Activated CD4-positive, alpha-beta T cell treated with anti-CD3 and anti-CD28 coated beads, Interleukin-2, amount 10 ng/mL, durations not matched to agents 7 days and 5 days (primary cell): ENCODE data around the gene CACNA1E. TPM values are rescaled to one million over a fixed set of nuclear protein-coding genes. Genes with fewer than 3 reads are reported as not detected.
"Not testable (repeated sequence)": the region's sequence is repeated elsewhere in the genome, so short reads cannot be mapped to it uniquely, and the experiment has no call there.

Experiments
- CTCF ChIA-PET: fragments of 350-600 bp; sonication (Branson Sonifier 250); formaldehyde crosslinking; loops from one replicate; lab custom pipeline; 2021; ENCODE audit warnings: antibody characterized with exemption; lab: Charles Lee
- POLR2A ChIA-PET: fragments of 350-600 bp; sonication (Branson Sonifier 250); formaldehyde crosslinking; loops from one replicate; lab custom pipeline; 2021; ENCODE audit warnings: antibody characterized with exemption; lab: Charles Lee
- DNase-seq: peaks from one replicate; pipeline ENCODE4 v3.0.0-alpha.2; 2020
- H3K27ac Mint-ChIP-seq: one replicate; pipeline ENCODE4 v1.8.0; 2021; ENCODE audit warnings: mild to moderate bottlenecking, moderate library complexity, mixed read lengths
- H3K27me3 Mint-ChIP-seq: one replicate; pipeline ENCODE4 v1.8.0; 2021; ENCODE audit warnings: mixed read lengths
- H3K36me3 Mint-ChIP-seq: one replicate; pipeline ENCODE4 v1.8.0; 2021; ENCODE audit warnings: low read depth, mixed read lengths
- H3K4me1 Mint-ChIP-seq: one replicate; pipeline ENCODE4 v1.8.0; 2021; ENCODE audit warnings: mixed read lengths
- H3K4me3 Mint-ChIP-seq: one replicate; pipeline ENCODE4 v1.8.0; 2021; ENCODE audit warnings: mild to moderate bottlenecking, moderate library complexity, mixed read lengths
- H3K9me3 Mint-ChIP-seq: one replicate; pipeline ENCODE4 v1.8.0; 2021; ENCODE audit warnings: mixed read lengths
- total RNA-seq, 2 experiments: library from RNA; stranded (reverse); gene quantifications; one replicate each; pipeline ENCODE4 v1.2.3, GENCODE V29; 2021

The CACNA1E gene
- total RNA-seq, 2 experiments from 2014 or later, result not detected

DNA sequence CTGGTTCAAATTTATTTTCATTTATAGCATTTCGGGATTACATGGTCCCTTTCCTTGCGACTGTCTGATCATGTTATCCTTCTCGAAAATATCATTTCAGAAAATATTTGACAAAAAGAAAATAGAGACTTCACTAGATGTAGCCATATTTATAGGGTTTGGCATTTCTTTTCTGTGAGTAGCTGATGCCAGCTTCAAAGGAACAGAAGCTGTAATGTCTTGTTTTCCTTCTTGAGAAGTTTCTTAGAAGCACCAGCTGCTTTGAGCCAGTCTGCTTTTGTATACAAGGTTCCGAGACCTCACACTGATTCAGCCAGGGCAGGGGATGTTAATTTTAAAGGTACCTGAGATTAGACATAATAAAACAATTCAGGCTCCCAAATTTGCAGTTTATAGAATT lies 329.9 kb downstream of the CACNA1E start:
- CTCF ChIA-PET, result interaction anchor here (1.3 kb wide), 1 partner anchor 19 kb away, joined by 3 read pairs; no protein-coding TSS in a partner anchor
- H3K27ac Mint-ChIP-seq, result no peak overlapping the region
- POLR2A ChIA-PET, result no interaction called here
- no peaks in the 10 kb centered on the region for H3K36me3 Mint-ChIP-seq
- H3K27me3 Mint-ChIP-seq, result peaks cover 6% of the 10 kb centered on the region
- H3K4me1 Mint-ChIP-seq, result no peaks in the 10 kb centered on the region
- no peaks in the 10 kb centered on the region for H3K9me3 Mint-ChIP-seq
- no peak for DNase-seq
- no peak overlapping the region for H3K4me3 Mint-ChIP-seq

DNA sequence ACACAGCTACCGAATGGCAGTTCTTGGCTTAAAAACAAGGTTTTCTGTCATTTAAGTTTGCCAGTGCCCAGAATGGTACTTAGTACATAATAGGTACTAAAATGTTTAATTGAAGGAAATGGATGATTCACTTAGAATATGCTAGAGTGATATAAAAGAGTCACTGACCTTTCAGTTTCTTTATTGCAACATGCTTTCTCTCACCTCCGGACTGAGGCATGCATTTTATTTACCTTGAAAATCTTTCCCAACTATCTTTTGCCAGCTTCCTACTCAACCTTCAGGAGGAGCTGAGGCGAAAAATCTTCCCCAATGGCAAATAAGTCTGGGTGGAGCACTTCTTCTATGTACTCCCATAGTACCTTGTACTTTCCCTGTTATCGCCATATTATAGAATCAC lies 333.3 kb downstream of the CACNA1E start:
- Mint-ChIP-seq H3K27me3 (peaks cover 6% of the 10 kb centered on the region), H3K27ac (no peak overlapping the region), H3K4me3 (no peak overlapping the region), H3K36me3 (no peaks in the 10 kb centered on the region), H3K4me1 (no peaks in the 10 kb centered on the region), H3K9me3 (no peaks in the 10 kb centered on the region)
- ChIA-PET POLR2A (no interaction called here), CTCF (interaction anchor here (0.8 kb wide), 1 partner anchor 11 kb away, joined by 3 read pairs; no protein-coding TSS in a partner anchor)
- no peak for DNase-seq

DNA sequence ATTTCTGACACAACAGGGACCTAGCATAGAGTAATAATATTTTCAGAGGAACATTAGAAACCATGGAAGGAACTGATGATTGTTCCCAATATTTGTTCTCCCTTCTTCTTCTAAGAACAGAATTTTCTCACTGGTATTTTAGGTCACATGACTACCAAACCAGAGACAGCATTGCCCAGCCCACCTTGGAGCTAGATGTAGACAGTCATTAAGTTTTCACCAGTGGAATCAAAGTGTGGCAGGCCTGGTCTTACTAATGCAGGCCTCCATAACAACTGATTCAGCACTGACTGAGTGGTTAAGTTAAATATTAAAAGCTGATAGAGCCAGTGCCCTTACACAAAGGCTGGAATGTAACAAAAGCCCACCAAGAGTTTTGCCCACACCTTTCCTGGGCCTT lies 333.8 kb downstream of the CACNA1E start:
- no peaks in the 10 kb centered on the region for H3K4me1 Mint-ChIP-seq
- H3K27me3 Mint-ChIP-seq, result peaks cover 5% of the 10 kb centered on the region
- no peak overlapping the region for H3K27ac Mint-ChIP-seq
- DNase-seq, result no peak
- no peaks in the 10 kb centered on the region for H3K36me3 Mint-ChIP-seq
- ChIA-PET CTCF (interaction anchor here (0.8 kb wide), 1 partner anchor 11 kb away, joined by 3 read pairs; no protein-coding TSS in a partner anchor), POLR2A (interaction anchor here (0.6 kb wide), 1 partner anchor 268 kb away, joined by 3 read pairs; no protein-coding TSS in a partner anchor)
- no peaks in the 10 kb centered on the region for H3K9me3 Mint-ChIP-seq
- no peak overlapping the region for H3K4me3 Mint-ChIP-seq

DNA sequence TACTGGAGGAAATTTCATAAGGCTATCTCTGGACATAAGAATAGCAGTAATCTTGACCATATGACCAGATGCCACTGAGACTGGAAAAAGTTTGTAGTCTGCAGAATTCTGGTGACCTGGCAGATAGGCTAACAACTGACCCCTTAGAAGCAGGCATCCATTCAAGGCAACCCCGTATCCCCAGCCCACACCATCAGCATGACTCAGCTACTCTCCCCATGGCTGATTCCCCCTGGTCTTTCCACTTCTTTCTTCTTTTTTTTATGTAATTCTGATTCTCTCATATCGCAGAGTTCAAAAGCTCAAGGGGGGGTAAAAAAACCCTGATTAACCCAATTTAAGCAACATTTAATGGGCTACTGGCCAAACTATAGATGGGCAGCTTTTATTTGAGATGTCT lies 335.1 kb downstream of the CACNA1E start:
- ChIA-PET CTCF (no interaction called here), POLR2A (no interaction called here)
- Mint-ChIP-seq H3K27ac (no peak overlapping the region), H3K27me3 (peaks cover 7% of the 10 kb centered on the region), H3K9me3 (no peaks in the 10 kb centered on the region), H3K4me3 (no peak overlapping the region), H3K36me3 (no peaks in the 10 kb centered on the region), H3K4me1 (no peaks in the 10 kb centered on the region)
- no peak for DNase-seq

DNA sequence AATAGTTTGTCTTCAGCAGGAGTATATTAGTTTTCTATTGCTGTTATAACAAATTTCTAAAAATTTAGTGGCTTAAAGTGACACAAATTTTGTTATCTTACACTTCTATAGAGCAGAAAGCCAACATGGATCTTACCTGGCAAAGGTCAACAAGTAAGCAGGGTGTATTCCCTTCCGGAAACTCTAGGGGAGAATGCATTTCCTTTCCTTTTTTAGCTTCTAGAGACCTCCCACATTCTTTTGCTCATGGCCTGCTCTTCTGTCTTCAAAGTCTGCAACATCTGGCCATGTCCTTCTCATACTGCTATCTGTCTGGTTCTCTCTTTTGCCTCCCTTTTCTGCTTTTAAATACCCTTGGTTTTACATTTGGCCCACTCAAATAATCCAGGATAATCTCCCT lies 335.6 kb downstream of the CACNA1E start:
- no peaks in the 10 kb centered on the region for H3K36me3 Mint-ChIP-seq
- POLR2A ChIA-PET, result no interaction called here

DNA sequence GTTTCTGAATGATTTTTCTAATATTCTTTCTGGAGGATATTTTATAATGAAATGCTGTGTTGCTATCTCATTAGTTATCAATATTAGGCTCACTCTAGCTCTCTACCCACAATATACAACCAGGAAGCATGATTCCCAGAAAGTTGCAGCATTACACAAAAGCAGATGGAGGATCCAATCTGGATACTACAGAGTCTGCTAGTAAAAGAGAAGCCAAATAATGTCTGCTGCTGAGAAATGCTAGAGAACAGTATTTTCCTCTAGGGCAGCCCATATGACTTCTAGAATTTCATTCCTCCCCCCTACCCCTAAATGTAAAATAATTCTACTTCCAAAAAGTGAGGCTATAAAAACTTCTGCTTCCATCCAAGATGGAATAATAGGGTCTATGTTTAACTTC lies 338.4 kb downstream of the CACNA1E start:
- Mint-ChIP-seq H3K4me1 (no peaks in the 10 kb centered on the region), H3K27me3 (peaks cover 8% of the 10 kb centered on the region), H3K36me3 (no peaks in the 10 kb centered on the region), H3K9me3 (no peaks in the 10 kb centered on the region), H3K27ac (no peak overlapping the region), H3K4me3 (no peak overlapping the region)
- CTCF ChIA-PET, result no interaction called here
- DNase-seq, result no peak
- POLR2A ChIA-PET, result no interaction called here

More for the DNA sequence above, 335.6 kb downstream of the CACNA1E start:
- CTCF ChIA-PET, result no interaction called here
- DNase-seq, result no peak
- Mint-ChIP-seq H3K27me3 (peaks cover 8% of the 10 kb centered on the region), H3K27ac (no peak overlapping the region), H3K4me3 (no peak overlapping the region), H3K9me3 (no peaks in the 10 kb centered on the region), H3K4me1 (no peaks in the 10 kb centered on the region)

DNA sequence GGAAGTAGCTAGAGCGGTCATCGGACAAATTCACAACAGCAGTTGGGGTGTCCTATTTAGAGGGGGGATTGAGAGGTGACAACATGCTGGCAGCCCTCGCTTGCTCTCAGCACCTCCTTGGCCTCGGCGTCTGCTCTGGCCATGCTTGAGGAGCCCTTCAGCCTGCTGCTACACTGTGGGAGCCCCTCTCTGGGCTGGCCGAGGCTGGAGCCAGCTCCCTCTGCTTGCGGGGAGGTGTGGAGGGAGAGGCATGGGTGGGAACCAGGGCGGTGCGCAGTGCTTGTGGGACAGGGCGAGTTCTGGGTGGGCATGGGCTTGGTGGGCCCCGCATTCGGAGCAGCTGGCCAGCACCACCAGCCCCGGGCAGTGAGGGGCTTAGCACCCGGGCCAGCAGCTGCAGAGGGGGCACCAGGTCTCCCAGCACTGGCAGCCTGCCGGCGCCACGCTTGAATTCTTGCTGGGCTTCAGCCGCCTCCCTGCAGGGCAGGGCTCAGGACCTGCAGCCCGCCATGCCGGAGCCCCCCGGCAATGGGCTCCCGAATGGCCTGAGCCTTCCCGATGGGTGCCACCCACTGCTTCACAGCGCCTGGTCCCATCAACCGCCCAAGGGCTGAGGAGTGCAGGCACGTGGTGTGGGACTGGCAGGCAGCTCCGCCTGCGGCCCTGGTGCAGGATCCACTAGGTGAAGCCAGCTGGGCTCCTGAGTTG lies 349.0 kb downstream of the CACNA1E start:
- H3K4me1 Mint-ChIP-seq, DNase-seq, POLR2A ChIA-PET, H3K9me3 Mint-ChIP-seq, H3K27me3 Mint-ChIP-seq, H3K36me3 Mint-ChIP-seq, H3K4me3 Mint-ChIP-seq, H3K27ac Mint-ChIP-seq: not testable (repeated sequence)
- CTCF ChIA-PET, result interaction anchor here (0.8 kb wide), 1 partner anchor 57 kb away, joined by 3 read pairs; no protein-coding TSS in a partner anchor

DNA sequence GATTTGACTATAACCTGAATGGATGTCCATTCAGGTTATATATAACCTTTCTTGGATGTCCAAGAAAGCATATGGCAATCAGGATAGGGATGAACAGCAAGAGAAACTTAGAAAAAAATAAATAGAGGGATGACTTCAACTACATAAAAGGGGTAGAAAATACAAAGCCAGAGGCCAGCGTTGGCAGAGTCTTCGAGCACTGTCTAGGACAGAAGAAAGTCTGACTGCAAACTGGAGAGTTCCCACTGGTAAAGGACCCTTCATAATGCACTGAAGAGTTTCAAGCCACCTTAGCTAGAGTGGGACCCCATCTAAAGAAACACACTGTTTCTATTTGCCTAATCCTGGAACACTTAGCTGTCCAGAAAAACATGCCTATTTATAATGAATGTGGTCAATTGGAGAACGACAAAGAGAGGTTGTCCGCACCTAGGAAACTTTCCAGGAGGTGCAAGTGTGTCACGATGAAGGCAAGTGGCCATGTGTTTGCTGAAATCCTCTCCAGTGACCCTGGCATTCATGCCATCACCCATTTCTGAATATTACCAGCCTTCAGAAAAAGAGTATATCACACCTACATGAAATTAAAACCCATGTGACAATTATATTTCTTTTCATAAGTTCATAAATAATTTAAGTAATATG lies 362.8 kb downstream of the CACNA1E start:
- H3K27me3 Mint-ChIP-seq, result no peaks in the 10 kb centered on the region
- ChIA-PET CTCF (no interaction called here), POLR2A (no interaction called here)

DNA sequence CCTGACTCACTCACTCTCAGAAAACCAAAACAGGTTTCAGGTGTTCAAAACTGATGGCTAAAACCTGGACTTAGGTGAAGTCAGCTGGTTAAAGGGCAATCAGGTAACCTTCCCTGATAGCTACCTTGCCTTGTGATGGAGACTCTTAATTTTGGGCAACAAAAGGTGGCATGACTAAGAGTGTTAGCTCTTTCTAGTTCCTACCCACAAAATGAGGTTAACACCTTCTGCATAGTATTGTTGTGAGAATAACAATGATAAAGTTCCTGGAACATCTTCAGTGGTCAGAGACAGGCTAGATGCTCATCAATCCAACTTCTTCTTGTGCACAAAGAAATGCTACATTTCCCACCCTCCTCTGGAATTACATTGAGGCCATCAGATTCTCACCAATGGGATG lies 363.4 kb downstream of the CACNA1E start:
- CTCF ChIA-PET, result no interaction called here
- no peaks in the 10 kb centered on the region for H3K27me3 Mint-ChIP-seq
- H3K9me3 Mint-ChIP-seq, result no peaks in the 10 kb centered on the region
- DNase-seq, result no peak
- no peak overlapping the region for H3K27ac Mint-ChIP-seq
- no peaks in the 10 kb centered on the region for H3K36me3 Mint-ChIP-seq
- no peak overlapping the region for H3K4me3 Mint-ChIP-seq
- no peaks in the 10 kb centered on the region for H3K4me1 Mint-ChIP-seq
- POLR2A ChIA-PET, result no interaction called here

More for the DNA sequence above, 362.8 kb downstream of the CACNA1E start:
- Mint-ChIP-seq H3K4me3 (no peak overlapping the region), H3K36me3 (no peaks in the 10 kb centered on the region), H3K9me3 (no peaks in the 10 kb centered on the region), H3K27ac (no peak overlapping the region), H3K4me1 (no peaks in the 10 kb centered on the region)
- no peak for DNase-seq

DNA sequence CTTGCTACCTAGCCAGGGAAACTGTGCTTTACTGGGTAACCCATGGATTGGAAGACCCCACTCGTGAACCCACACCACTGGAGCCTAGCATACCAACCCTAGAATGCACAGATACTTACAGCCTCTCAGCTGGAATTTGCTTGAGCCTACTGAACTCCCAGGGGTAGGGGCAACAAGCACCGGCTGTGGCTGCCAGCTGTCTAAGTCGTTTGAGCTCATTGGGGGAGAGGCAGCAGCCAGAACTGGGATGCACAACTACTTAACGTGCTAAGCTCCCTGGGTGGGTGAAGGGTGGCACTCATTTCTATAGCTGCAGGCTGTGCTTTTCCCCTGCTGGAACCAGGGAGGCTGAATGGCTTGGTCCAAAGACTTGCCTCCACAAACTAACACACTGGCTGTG lies 365.8 kb downstream of the CACNA1E start:
- CTCF ChIA-PET, result no interaction called here
- POLR2A ChIA-PET, result no interaction called here
- Mint-ChIP-seq H3K27me3 (peaks cover 3% of the 10 kb centered on the region), H3K9me3 (peaks cover 5% of the 10 kb centered on the region), H3K4me3 (no peak overlapping the region), H3K36me3 (no peaks in the 10 kb centered on the region), H3K4me1 (no peaks in the 10 kb centered on the region), H3K27ac (no peak overlapping the region)
- DNase-seq, result no peak

DNA sequence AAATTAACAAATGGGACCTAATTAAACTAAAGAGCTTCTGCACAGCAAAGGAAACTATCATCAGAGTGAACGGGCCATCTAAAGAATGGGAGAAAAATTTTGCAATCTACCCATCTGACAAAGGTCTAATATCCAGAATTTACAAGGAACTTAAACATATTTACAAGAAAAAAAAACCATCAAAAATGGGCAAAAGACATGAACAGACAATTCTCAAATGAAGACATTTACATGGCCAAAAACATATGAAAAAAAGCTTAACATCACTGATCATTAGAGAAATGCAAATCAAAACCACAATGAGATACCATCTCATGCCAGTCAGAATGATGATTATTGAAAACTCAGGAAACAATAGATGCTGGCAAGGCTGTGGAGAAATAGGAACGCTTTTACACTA lies 370.9 kb downstream of the CACNA1E start:
- H3K27me3 Mint-ChIP-seq, CTCF ChIA-PET, H3K36me3 Mint-ChIP-seq, H3K9me3 Mint-ChIP-seq, H3K27ac Mint-ChIP-seq, POLR2A ChIA-PET, H3K4me3 Mint-ChIP-seq, DNase-seq, H3K4me1 Mint-ChIP-seq: not testable (repeated sequence)

DNA sequence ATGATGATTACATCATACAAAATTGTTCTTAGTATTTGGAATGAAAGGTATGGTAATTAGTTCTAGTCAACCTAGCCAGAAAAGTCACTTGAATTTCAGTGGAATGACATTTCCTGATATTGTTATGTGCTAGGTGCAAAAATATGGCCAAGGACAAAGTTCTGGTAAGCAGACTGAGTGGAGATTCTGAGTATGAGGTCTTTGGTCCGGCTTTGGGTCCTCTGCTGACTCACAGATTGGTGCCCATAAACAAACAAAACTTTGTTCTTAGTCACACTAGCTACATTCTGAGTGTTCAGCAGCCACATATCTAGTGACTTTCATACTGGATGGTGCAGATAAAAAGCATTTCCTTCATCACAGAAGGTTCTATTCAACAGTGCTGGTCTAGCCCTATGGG lies 372.1 kb downstream of the CACNA1E start:
- Mint-ChIP-seq H3K36me3 (no peaks in the 10 kb centered on the region), H3K4me1 (no peaks in the 10 kb centered on the region)
- CTCF ChIA-PET, result no interaction called here

More for the DNA sequence above, 372.1 kb downstream of the CACNA1E start:
- Mint-ChIP-seq H3K4me3 (no peak overlapping the region), H3K27ac (no peak overlapping the region), H3K9me3 (peaks cover 5% of the 10 kb centered on the region), H3K27me3 (peaks cover 3% of the 10 kb centered on the region)
- DNase-seq, result no peak
- POLR2A ChIA-PET, result no interaction called here
